Inflammatory macrophage treated with lipopolysaccharide for 1 hour (primary cell): ENCODE data around the gene PTPRC.
A peak's percentile ranks its signal among the peaks of the same experiment; 100 is the strongest.

Experiments used
- DNase-seq, 2 donors: peaks; one replicate each; pipeline ENCODE4 v3.0.0-alpha.2; 2020 to 2022

The PTPRC gene

DNA sequence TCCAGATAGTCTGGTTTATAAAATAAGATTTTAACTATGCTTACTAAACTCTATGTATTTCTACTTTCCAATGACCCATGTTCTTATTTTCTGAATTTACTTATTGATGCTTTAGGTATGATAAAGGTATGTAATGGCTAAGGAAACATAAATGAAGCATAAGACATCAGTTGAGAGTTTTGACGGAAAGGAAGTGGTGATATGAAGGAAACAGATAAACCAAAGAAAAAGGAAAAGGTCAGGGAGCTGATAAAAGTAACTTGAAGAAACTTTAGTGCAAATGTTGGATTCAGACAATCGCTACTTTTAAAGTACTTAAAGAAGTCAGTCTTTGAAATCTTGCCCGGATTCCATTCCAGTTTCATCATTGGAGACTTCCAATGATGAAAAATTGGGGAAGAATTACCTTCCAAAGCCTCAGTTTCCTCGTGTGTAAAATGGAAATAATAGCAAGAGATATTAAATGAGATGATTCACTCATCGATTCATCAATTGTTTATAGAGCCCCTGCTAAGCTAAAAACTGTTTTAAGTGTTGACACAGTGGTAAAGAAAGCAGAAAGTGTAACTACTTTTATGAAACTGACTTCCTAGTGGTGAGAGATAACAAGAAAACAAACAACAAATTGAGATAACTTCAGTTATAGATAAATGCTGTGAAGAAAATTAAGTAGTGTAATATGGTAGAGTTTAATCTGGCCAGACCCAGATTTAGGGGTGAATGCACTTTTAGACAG, 10.6 kb downstream of the PTPRC start:
- DNase-seq = no peak

DNA sequence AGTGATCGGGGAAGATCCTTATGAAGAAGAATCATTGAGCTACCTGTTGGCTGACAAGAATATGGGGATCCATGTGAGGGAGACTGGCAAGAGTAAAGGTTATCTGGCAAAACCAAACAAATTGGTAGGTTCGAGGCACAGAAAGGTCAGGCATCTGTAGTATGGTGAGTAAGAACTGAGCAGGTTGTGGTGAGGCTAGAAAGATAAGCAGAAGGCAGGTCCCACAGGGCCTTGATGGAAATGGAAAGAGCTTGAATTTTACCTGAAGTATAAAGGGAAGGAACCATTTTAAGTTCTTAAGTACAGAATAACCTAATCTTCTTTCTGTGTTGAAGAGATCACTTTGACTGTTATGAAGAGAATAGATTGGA, 11.1 kb downstream of the PTPRC start:
- DNase-seq = no peak

DNA sequence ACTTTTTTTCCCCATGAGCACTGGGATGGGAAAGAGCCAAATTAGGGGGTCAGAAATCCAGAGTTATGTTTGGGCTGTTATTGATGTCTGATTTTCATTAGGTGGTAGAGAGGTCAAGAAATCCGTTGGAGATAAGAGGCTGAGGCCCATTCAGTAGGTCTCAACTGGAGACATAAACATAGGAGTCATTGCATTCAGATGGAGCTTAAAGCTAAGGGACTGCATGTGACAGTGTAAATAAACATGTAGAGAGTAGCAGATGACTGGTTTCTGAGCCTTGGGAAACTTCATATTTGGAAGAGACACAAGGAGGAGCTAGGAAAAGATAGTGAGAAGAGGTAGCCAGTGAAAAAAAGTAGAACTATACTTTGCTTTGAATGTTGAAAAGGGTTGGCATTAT, 11.7 kb downstream of the PTPRC start:
- DNase-seq = no peak

DNA sequence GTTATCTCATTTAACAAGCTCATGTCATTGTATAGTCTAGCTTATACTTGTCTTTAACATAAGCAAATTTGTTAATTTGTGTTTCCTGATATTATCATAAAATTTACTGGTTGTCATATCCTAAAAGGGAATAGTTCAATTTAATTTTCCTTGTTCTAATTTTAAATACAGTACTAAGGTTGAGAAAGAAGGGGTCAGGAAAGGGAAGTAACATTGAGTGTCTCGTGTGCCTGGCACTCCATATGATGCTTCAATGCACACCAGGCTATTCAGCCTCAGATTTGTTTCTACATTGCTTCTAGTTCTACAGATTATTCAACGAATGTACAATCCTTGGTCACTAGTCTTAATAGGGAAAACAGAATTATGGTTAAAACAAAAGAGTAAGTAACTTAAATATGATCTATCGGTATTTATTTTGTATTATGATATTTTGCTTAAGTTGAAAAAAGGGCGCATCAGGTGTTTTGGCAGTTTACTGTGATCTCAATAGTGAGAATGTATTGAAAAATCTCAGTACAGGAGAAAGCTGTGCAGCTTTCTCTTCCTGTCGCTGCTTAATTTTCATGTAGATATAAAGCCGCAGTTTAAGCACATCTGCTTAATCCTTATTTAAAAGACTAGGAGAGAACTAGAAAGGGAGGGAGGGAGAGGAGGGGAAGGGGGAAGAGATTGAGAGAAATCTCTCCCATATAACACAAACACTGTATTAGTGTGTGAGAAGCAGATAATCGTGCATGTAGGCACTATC, 13.0 kb downstream of the PTPRC start:
- peak; percentile 53 for DNase-seq

DNA sequence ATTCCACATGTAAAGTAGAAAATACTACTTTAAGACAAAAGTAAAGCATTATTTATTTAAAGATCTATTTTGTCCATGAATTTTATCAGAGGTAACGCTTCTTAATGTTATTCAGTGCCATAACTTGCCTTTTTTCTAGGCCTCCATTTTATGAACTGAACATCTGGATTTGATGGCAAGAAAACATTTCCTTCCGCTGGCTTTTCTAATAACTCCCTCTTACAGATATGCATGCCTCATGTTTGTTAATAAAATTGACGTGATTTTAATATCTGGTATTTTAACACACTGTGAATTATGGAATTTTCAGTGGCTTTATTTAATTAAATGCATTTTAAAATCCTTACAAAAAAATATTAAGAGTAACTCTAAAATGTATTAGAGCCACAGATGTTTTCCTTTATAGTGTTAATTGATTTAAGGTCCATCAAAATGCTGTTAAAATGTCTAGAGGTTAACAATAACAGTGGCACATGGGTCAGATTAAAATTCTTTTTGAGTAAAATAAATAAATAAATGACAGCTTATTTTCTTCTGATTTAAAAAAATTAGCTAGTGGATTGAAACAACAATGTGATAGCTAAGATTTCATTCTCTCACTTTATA, 15.1 kb downstream of the PTPRC start:
- DNase-seq = no peak

DNA sequence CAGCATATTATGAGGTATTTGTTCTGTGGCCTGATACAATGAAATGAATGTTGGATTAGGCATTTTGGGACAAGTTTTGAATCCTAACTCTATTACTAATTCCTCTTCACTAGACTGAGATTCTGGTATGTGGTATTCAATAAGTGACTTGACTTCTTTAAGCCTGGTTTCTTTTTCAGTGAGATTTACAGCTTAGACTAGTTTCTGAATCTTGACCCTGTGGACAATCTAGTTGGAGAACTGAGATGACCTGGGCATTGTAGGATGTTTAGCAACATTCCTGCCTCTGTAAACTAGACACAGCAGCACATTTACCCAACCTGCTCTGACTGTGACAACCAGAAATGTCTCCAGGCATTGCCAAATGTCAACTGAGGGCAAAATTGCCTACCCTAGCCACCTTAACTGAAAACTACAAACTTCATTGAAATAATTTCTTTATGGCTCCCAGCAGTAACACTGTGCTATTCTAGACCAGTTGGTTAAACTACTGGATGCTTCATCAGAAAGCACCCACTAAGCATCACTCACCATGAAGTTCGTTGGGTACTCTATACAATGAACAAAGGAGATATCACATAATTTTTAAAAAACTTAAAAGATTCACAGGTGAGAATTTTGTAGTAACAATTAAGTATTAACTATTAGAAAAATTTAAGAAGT, 16.8 kb downstream of the PTPRC start:
- DNase-seq = no peak

DNA sequence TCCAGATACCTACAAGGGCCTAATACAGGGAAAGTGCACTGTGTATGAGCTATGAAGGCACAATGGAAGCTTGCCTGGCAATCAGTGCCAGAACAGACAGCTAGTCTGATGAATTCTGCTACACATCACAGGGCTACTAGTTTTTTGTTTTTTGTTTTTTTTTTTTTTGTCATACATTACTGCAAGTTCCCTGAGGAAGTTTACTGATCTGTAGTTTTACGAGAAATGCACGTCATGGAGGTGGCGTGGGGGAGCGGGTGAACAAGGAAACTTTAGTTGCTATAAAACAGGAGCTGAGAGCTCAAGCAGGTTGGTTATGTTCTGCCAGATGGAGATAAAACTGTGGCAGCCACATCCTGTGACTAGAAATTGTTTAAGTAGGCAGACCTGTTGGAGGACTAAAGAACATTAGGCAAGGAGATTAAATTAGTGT, 17.7 kb downstream of the PTPRC start:
- DNase-seq = peak; percentile 80 to 83

DNA sequence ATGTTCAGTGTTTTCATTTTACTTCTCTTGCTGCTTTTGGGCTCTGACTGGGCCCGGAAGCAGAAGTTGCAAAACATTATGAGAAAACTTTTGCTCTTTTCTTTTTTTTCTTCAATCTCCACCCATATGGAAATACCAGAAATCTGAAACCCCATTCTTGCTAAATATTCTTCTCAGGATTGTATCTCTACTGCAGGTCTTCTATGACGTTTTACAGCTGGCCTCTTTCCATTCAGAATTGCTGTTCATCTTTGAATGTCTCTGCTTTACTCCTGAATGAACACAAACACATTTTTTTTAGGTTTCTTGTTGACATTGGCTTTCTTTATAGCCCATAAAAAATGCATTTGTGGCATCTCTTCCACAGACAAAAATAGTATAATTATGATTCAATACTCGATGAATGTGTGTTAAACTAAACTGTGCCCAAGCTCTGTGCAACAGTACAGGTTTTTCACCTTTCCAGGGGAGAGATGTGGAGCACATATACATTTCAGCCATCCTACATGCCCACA, 18.8 kb downstream of the PTPRC start:
- DNase-seq = peak; percentile 95 to 98

DNA sequence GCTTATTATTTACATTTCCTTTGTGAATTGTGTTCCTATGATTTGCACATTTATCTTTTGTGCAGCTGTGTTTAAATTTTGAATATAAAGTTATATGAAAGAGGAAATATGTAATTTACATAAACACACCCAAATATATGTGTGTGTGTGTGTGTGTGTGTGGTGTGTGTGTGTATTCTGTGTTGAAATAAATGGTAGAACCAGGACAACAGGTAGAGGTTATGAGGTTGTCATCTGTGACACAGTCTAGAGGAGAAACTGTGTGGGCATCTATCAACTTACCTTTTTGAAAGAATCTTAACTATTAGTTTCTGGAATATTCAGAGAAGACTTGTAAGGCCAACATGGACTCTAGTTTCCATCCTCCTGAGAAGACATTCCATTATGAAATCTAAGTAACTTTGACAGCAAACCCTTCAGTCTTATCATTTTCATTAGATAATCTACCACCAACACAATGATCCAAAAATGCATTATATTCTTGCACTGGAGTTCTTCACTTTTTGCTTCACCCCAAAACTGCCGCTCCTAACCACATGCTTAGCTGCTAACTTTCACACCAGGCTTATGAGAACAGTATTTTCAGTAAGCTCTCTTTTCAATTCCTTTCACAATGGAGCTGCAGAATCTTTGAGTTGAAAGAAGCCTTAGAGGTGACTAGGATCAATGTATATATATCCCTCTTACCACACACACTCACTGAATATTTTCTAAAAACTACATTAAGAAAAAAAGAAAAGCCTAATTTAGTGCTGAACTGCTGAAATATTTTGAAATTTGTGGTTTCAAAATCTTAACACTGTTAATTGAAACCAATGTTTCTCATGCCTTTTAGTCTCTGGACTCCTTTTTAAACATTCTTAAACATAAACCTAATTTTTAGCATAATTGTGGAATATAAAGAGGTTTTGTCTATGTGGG, 21.8 kb downstream of the PTPRC start:
- no peak for DNase-seq

DNA sequence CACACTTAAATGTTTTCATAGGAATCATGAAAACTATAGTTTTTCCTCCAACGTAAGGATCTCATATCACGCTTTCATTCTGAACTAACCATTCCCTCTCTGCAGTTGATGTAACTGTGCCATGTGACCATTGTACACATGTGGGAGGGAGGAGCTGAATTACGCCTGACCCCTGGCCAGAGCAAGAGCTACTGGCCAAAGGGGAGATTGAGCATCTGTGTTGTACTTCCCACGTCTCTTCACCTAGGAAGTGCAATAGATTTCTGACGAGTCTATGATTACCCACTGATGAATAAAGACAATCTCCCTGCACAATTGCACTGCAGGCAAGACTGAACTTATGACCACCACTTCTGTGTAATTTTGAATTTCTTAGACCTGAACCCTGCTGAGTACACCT, 24.0 kb downstream of the PTPRC start:
- peak in 1 of 2 donors; percentile 57 for DNase-seq

DNA sequence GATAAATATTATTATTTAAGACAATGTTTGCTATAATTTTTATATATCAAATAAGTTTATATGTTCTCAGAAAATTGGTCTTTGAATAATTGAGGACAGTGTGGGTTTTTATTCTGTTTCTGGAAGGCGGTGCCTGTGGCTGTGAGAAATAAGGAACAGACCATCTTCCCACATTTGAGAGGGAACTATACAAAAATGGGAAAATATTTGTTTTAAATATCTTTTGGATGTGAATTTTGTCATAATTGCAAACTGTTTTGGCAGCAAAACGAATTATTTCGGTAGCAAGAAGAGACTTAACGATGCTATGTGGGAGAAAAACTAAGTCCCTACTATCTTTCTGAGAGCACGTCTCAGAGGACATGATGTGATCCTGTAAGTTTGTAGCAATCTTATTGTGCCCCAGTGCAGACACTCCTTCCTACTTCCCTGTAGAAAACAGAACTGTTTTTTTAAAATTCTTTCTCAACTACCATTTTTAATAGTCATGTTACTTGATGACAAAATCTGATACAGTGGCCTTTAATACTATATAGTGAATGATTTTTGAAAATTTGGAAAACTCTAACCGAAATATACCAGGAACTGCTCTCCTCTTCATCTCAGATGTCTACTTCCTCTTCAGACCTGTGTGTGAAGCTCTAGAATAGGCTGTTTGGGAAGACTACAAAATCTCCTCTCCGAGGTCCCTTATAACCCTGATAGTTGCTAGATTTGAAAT, 25.4 kb downstream of the PTPRC start:
- peak; percentile 87 to 98 for DNase-seq

DNA sequence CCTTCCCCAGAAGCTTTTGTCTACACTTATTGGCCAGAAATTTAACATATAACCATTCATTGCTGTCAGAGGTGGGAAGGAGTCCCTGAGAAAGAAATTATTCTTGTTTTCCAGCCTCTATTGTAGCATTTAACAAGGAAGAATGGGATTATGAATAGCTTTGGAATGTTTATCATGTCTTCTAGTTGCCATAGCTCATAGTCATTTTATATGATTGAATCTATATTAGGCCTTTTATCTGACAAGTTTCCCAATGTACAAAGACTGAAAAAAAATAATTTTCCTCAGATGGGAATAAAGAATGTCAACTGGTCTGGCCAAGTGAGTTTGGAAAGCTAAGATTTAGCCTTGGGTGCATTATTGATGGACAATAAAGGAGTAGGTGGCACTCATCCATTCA, 28.3 kb downstream of the PTPRC start:
- DNase-seq = no peak

DNA sequence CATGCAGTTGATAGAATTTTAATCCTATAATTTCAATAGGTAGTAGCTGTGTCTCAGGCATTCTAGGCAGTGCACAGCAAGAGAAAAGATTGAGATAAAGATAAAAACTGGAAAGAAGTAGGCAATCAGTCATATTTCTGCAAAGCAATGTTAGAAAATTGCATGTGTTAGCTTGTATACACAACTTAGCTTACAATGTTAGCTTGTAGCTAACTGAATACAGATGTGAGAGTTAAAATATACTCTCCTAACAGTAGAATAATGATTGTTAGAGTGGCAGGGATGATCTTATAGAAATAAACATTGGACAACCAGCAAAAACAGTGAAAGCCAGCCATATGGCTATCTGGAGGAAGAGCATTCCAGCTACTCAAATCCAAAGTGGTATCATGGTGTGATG, 29.0 kb downstream of the PTPRC start:
- no peak for DNase-seq

DNA sequence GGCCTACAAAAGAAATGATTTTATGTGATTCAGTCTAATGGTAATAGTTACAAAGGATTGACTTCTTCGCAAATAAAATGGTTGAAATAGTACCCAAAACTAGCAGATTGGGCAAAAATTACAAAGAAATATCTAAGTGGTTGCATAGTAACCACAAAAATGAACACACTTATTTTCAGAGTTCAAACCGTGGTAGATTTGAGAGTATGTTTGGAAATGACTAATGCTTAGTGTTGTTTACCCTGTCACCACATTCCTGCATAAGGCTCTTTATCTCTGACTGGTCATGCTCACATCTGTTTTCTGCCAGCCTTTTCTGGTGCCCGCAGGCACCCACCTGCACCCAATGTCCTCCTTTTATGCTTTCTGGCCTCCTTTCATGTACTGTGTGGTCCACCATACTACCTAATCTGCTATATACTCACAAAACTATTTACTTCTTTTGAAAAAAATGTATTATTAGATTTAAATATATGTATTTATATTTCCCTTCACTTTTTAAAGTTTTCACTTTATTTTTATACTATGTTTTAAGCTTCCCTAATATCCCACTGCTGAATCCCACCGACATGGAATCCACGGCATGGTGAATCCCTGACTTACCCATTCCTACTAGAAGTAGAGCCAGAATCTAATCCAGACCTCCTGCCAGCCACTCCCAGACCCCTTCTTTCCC, 30.3 kb downstream of the PTPRC start:
- no peak for DNase-seq

DNA sequence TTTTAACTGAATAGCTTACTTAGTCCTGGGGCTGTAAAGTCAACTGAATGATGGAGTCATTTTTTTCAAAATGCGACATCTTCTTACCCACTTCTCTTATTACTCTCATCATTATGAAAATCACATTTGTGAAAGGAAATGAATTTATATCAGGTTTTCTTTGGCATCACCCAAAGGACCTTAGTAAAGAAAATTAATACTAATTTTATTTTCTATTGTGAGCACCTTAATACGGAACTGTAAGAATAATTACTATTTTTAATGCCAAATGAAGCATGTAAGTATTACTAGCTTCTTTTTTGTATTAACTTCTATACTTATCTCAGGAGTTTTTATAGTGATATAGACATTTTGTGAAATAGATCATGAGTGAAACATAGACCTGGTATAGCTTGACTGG, 30.9 kb downstream of the PTPRC start:
- no peak for DNase-seq

DNA sequence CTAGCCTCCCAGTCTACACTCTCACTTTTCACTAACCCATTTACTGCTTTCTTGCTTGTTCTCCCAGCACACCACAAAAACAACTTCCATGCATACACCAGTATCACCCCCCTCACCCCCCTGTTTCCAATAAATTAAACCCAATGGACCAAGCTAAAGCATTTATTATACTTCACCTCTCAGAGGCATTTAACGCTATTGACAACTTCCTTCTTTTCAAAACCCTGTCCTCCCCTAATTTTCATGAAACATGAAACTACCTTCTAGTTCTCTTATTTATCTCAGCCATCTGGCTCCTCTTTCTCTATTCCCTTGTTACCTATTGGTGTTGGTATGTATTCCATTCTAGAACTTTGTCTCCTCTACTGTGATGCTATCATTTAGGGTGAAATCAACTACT, 32.3 kb downstream of the PTPRC start:
- DNase-seq = no peak

DNA sequence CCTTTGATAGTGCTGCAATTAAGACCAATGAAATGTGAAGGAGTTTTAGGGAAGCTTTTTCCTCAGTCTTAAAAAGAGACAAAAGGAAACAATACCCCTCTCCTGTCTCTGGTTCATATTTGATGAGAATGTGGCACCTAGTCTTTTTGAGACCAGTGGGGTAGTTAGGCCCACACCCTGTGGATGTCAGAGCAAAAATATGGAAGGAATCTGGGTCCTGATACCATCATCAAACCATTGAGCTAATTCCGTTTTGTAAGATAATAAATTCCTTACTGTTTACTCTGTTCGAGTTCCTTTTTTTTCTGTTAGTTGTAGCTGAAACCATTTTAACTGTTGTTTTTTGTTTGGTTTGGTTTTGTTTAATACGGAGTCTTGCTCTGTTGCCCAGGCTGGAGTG, 33.3 kb downstream of the PTPRC start:
- DNase-seq = no peak

DNA sequence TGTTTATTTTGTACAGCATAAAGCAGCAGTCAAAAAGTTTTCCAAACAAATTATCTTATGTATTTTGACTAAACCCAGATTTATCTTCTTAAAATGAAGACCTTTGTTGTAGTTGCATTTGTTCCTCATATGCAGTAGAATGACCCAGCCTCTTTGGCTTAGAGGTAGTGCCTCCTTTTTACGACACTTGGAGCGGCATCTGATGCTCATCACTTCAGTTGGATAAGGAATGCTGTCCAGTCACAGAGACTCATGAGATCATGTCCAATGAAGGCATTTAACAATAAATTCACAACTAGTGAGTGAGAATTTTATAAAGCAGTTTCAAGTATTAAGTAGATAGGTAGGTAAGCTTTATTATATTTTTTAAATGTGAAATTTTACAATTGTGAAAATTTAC, 35.2 kb downstream of the PTPRC start:
- DNase-seq = no peak

DNA sequence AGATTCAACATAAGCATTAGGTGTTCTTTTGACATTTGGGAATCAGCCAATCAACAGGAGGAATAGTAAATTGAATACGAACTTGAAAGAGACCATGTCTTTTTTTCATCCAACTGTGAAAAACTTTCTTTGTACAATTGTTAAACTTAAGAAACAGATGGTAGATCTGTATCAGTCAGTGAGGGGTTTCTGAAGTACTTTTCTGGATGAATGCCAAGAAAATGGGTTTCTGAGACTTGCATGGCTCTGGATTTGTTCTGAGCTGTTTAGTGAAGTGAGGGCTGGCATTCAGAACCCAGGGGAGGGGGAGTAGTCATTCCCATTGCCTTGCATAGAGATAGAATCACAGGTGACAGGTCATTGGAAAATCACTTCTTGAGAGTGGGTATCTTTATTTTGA, 37.4 kb downstream of the PTPRC start:
- DNase-seq = no peak

DNA sequence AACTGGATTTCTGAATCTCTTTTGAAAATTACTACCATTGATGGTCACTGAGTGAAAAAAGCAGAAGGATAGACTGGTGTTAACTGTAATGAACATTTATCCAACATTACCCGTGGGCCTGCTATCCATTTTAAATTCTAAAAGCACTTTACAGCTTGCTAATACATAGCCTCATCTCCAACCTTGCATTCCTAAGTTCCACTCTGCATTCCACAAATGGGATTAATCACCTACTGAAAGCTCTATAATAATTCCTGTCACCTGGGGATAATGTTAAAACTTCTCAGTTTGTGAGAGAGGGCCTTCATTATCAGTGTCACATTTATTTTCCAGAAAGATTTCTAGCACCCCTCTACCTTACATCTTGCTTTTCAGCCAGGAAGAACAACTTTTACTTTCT, 38.2 kb downstream of the PTPRC start:
- DNase-seq = no peak

DNA sequence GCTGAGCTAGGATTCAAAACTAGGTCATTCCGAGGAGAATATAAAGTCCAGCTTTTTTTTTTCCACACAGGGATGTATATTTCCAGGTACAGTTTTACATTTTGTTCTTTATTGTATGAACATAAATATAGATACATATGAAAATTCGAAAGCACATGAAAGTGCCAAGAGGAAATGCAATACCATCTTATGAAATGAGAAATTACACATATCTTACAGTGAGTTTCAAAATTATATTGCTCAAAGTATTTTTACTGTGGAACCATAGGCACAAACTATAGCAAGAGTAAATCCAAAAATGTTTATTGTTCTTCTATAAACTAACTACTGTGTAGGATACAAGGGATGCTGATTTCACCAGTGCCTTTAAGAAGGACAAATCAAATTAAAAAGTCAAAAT, 39.0 kb downstream of the PTPRC start:
- DNase-seq = peak; percentile 67 to 77
